ENCODE results near the gene WDR5. TPM values are rescaled to one million over a fixed set of nuclear protein-coding genes. Genes with fewer than 3 reads are reported as not detected.

WDR5 gene
- total and polyA plus RNA-seq, 4 donors = 15.7 to 27.3 (median 21.6) TPM

GRCh38 chr9:134153450-134153849 lies 17.6 kb downstream of the WDR5 start:
- Histone ChIP-seq H3K4me1 (ENCODE audit: control insufficient read depth in 5 of 5, insufficient read depth in 5 of 5, low read length in 5 of 5) (no peaks in the 10 kb centered on the region), H3K27ac (ENCODE audit: low read depth in 1 of 2, low read length in 1 of 2) (no peak overlapping the region), H3K9me3 (ENCODE audit: control insufficient read depth in 4 of 4, insufficient read depth in 3 of 4, low read length in 3 of 4) (peaks cover 0 to 2% (median 0%) of the 10 kb centered on the region in 4 donors), H3K36me3 (ENCODE audit: control insufficient read depth in 4 of 4, insufficient read depth in 4 of 4, low read length in 4 of 4) (peaks cover 26 to 90% (median 43%) of the 10 kb centered on the region in 4 donors), H3K27me3 (ENCODE audit: control insufficient read depth in 3 of 3, insufficient read depth in 3 of 3, low read length in 2 of 3) (no peaks in the 10 kb centered on the region), H3K9ac (ENCODE audit: insufficient read depth in 1 of 2, low read length in 2 of 2) (no peak overlapping the region), H3K4me3 (no peak overlapping the region)
- WGBS, 2 donors = 97 to 99% methylated on average over 23 of the region's 23 CpGs
- DNase-seq (no peak), ATAC-seq (ENCODE audit: insufficient read depth, low FRiP score) (no peak)
- TF ChIP-seq CTCF (IDR thresholded peaks at IDR 0.05; ENCODE audit: control extremely low read depth, extremely low read depth) = no peak

- H3K4me1 ChIP-seq (ENCODE audit: control insufficient read depth in 5 of 5, insufficient read depth in 5 of 5, low read length in 5 of 5) = no peaks in the 10 kb centered on the region
- no peak overlapping the region for H3K9ac ChIP-seq (ENCODE audit: insufficient read depth in 1 of 2, low read length in 2 of 2)
- no peak overlapping the region for H3K4me3 ChIP-seq
- WGBS, 2 donors = 96 to 97% methylated on average over 27 of the region's 27 CpGs
- ATAC-seq (ENCODE audit: insufficient read depth, low FRiP score) = no peak
- peaks cover 0 to 2% (median 0%) of the 10 kb centered on the region in 4 donors for H3K9me3 ChIP-seq (ENCODE audit: control insufficient read depth in 4 of 4, insufficient read depth in 3 of 4, low read length in 3 of 4)
- no peak for TF ChIP-seq CTCF (IDR thresholded peaks at IDR 0.05; ENCODE audit: control extremely low read depth, extremely low read depth)
- H3K27me3 ChIP-seq (ENCODE audit: control insufficient read depth in 3 of 3, insufficient read depth in 3 of 3, low read length in 2 of 3) = no peaks in the 10 kb centered on the region
- H3K27ac ChIP-seq (ENCODE audit: low read depth in 1 of 2, low read length in 1 of 2) = no peak overlapping the region
- DNase-seq = no peak
- peaks cover 21 to 90% (median 39%) of the 10 kb centered on the region in 4 donors for H3K36me3 ChIP-seq (ENCODE audit: control insufficient read depth in 4 of 4, insufficient read depth in 4 of 4, low read length in 4 of 4)
Observed at GRCh38 chr9:134154262-134154701, 18.4 kb downstream of the WDR5 start.

- DNase-seq (no peak), ATAC-seq (ENCODE audit: insufficient read depth, low FRiP score) (no peak)
- peaks cover 0 to 2% (median 0%) of the 10 kb centered on the region in 4 donors for H3K9me3 ChIP-seq (ENCODE audit: control insufficient read depth in 4 of 4, insufficient read depth in 3 of 4, low read length in 3 of 4)
- no peaks in the 10 kb centered on the region for H3K27me3 ChIP-seq (ENCODE audit: control insufficient read depth in 3 of 3, insufficient read depth in 3 of 3, low read length in 2 of 3)
- H3K4me1 ChIP-seq (ENCODE audit: control insufficient read depth in 5 of 5, insufficient read depth in 5 of 5, low read length in 5 of 5) = no peaks in the 10 kb centered on the region
- no peak for TF ChIP-seq CTCF (IDR thresholded peaks at IDR 0.05; ENCODE audit: control extremely low read depth, extremely low read depth)
- peaks cover 20 to 82% (median 31%) of the 10 kb centered on the region in 4 donors for H3K36me3 ChIP-seq (ENCODE audit: control insufficient read depth in 4 of 4, insufficient read depth in 4 of 4, low read length in 4 of 4)
- 96% methylated on average over 20 of the region's 20 CpGs for WGBS, 2 donors
- no peak overlapping the region for H3K9ac ChIP-seq (ENCODE audit: insufficient read depth in 1 of 2, low read length in 2 of 2)
- no peak overlapping the region for H3K4me3 ChIP-seq
- H3K27ac ChIP-seq (ENCODE audit: low read depth in 1 of 2, low read length in 1 of 2) = no peak overlapping the region
Observed at GRCh38 chr9:134155812-134156377, 20.0 kb downstream of the WDR5 start.
